Spinal cord (tissue), 10 donors: Measurements from ENCODE around the gene CTTNBP2. TPM values are rescaled to one million over a fixed set of nuclear protein-coding genes. Genes with fewer than 3 reads are reported as not detected.
"Not testable (repeated sequence)": the region's sequence is repeated elsewhere in the genome, so short reads cannot be mapped to it uniquely, and the experiment has no call there.

Experiments
- DNase-seq, 6 donors: peaks; one replicate each; pipeline versions ENCODE4 v3.0.0 to v3.0.0-alpha.2; 2013 to 2015; ENCODE audit warnings: low spot score in 6 of 6, low read depth in 4 of 6
- H3K27ac ChIP-seq: one replicate; pipeline ENCODE4 v1.5.1; 2013; ENCODE audit warnings: low read depth, low read length, control low read depth
- H3K27me3 ChIP-seq: one replicate; pipeline ENCODE4 v1.6.1; 2013; ENCODE audit warnings: low read length; ENCODE audit not compliant: control insufficient read depth, insufficient read depth
- H3K36me3 ChIP-seq: one replicate; pipeline ENCODE4 v1.6.1; 2013; ENCODE audit warnings: low read length; ENCODE audit not compliant: control insufficient read depth, insufficient read depth
- H3K4me1 ChIP-seq: one replicate; pipeline ENCODE4 v1.6.1; 2013; ENCODE audit warnings: low read length; ENCODE audit not compliant: control insufficient read depth, insufficient read depth
- H3K4me3 ChIP-seq: one replicate; pipeline ENCODE4 v1.5.1; 2013; ENCODE audit warnings: low read depth, low read length, control low read depth
- H3K9me3 ChIP-seq: one replicate; pipeline ENCODE4 v1.6.1; 2013; ENCODE audit warnings: low read length; ENCODE audit not compliant: control insufficient read depth, insufficient read depth
- WGBS: methylation state at CpG from one replicate; pipeline ENCODE4 v1.1.5; 2013; ENCODE audit warnings: missing lambda C conversion rate; ENCODE audit not compliant: insufficient coverage; 5-methylcytosine and 5-hydroxymethylcytosine counted together
- polyA plus RNA-seq, 2 donors: library from polyadenylated mRNA; unstranded; fragments of 120-200 nt; gene quantifications; one replicate each; pipeline ENCODE4 v1.2.1, GENCODE V29; 2013; ENCODE audit not compliant: insufficient read length in 2 of 2
- total RNA-seq, 2 donors: library from RNA; depleted of rRNA in 1 of 2; stranded (reverse); fragments of 120-200 nt in 1 of 2; fragments of >200 nt in 1 of 2; gene quantifications; one replicate each; pipeline versions ENCODE4 v1.2.3 to v1.2.4, GENCODE V29; 2013 to 2014
- donor health status: healthy.

CTTNBP2 gene
- total and polyA plus RNA-seq, 4 donors: 17.6 to 41.7 (median 31.3) TPM

GRCh38 chr7:117718116-117718835 lies 155.0 kb downstream of the CTTNBP2 start:
- peaks cover 12% of the 10 kb centered on the region for H3K36me3 ChIP-seq
- H3K4me3 ChIP-seq: no peak overlapping the region
- no peaks in the 10 kb centered on the region for H3K4me1 ChIP-seq
- no peak overlapping the region for H3K27ac ChIP-seq
- no peaks in the 10 kb centered on the region for H3K9me3 ChIP-seq
- WGBS: 76% methylated on average over 2 of the region's 6 CpGs
- no peak for DNase-seq
- no peaks in the 10 kb centered on the region for H3K27me3 ChIP-seq

GRCh38 chr7:117717357-117717756 lies 155.9 kb downstream of the CTTNBP2 start:
- WGBS: 100% methylated on average over 1 of the region's 2 CpGs
- no peaks in the 10 kb centered on the region for H3K9me3 ChIP-seq
- H3K36me3 ChIP-seq: peaks cover 12% of the 10 kb centered on the region
- no peaks in the 10 kb centered on the region for H3K27me3 ChIP-seq
- H3K27ac ChIP-seq: no peak overlapping the region
- no peak for DNase-seq
- no peak overlapping the region for H3K4me3 ChIP-seq
- no peaks in the 10 kb centered on the region for H3K4me1 ChIP-seq

GRCh38 chr7:117716707-117717299 lies 156.4 kb downstream of the CTTNBP2 start:
- peak in 3 of 6 donors; percentile 43 to 66 (median 63) for DNase-seq
- WGBS: 40% methylated on average over 1 of the region's 5 CpGs
- Histone ChIP-seq H3K4me3 (no peak overlapping the region), H3K27ac (no peak overlapping the region), H3K4me1 (no peaks in the 10 kb centered on the region), H3K9me3 (no peaks in the 10 kb centered on the region), H3K27me3 (no peaks in the 10 kb centered on the region), H3K36me3 (peaks cover 12% of the 10 kb centered on the region)

- DNase-seq: peak in 5 of 6 donors; percentile 57 to 91 (median 68)
- Histone ChIP-seq H3K27ac (no peak overlapping the region), H3K27me3 (no peaks in the 10 kb centered on the region), H3K36me3 (peaks cover 12% of the 10 kb centered on the region), H3K4me3 (no peak overlapping the region), H3K4me1 (no peaks in the 10 kb centered on the region), H3K9me3 (no peaks in the 10 kb centered on the region)
- no CpG with 5 or more reads among the region's 3 CpGs for WGBS
These were observed 157.3 kb downstream of the CTTNBP2 start for GRCh38 chr7:117715784-117716445.

GRCh38 chr7:117711556-117711955 lies 161.7 kb downstream of the CTTNBP2 start:
- H3K27me3 ChIP-seq: no peaks in the 10 kb centered on the region

GRCh38 chr7:117708173-117708572 lies 165.1 kb downstream of the CTTNBP2 start:
- not testable (repeated sequence) for H3K36me3 ChIP-seq, H3K9me3 ChIP-seq, H3K27ac ChIP-seq, H3K4me1 ChIP-seq, DNase-seq, H3K4me3 ChIP-seq, H3K27me3 ChIP-seq
- WGBS: no CpG with 5 or more reads among the region's 4 CpGs

More at GRCh38 chr7:117711556-117711955, 161.7 kb downstream of the CTTNBP2 start:
- Histone ChIP-seq H3K9me3 (no peaks in the 10 kb centered on the region), H3K4me3 (no peak overlapping the region), H3K27ac (no peak overlapping the region), H3K4me1 (no peaks in the 10 kb centered on the region), H3K36me3 (peaks cover 2% of the 10 kb centered on the region)
- WGBS: no CpG with 5 or more reads among the region's 1 CpG
- no peak for DNase-seq

- peaks cover 2% of the 10 kb centered on the region for H3K36me3 ChIP-seq
- DNase-seq: no peak
- H3K9me3 ChIP-seq: no peaks in the 10 kb centered on the region
- no peaks in the 10 kb centered on the region for H3K4me1 ChIP-seq
- no peak overlapping the region for H3K27ac ChIP-seq
- H3K27me3 ChIP-seq: no peaks in the 10 kb centered on the region
- no peak overlapping the region for H3K4me3 ChIP-seq
These were observed 166.2 kb downstream of the CTTNBP2 start for GRCh38 chr7:117707080-117707479.

- no peak for DNase-seq
- Histone ChIP-seq H3K36me3 (peaks cover 2% of the 10 kb centered on the region), H3K4me3 (no peak overlapping the region), H3K4me1 (no peaks in the 10 kb centered on the region), H3K27ac (no peak overlapping the region), H3K9me3 (no peaks in the 10 kb centered on the region), H3K27me3 (no peaks in the 10 kb centered on the region)
- no CpG with 5 or more reads among the region's 2 CpGs for WGBS
These were observed 167.0 kb downstream of the CTTNBP2 start for GRCh38 chr7:117706210-117706609.

- DNase-seq: no peak
- Histone ChIP-seq H3K27me3 (no peaks in the 10 kb centered on the region), H3K36me3 (peaks cover 2% of the 10 kb centered on the region), H3K4me3 (no peak overlapping the region), H3K4me1 (no peaks in the 10 kb centered on the region), H3K9me3 (no peaks in the 10 kb centered on the region), H3K27ac (no peak overlapping the region)
- no CpG with 5 or more reads among the region's 4 CpGs for WGBS
These were observed 167.6 kb downstream of the CTTNBP2 start for GRCh38 chr7:117705630-117706029.
